HL-60 (cell line): Measurements from ENCODE around the gene ADCY5.

ENCODE experiments used
- DNase-seq, 2 experiments: peaks; one replicate each; pipeline ENCODE4 v3.0.0-alpha.2; 2010 to 2020; ENCODE audit warnings: low read depth in 1 of 2, low spot score in 1 of 2
- H3K27ac ChIP-seq: fragments of 250-450 bp; sonication (Bioruptor Pico); replicated peaks from 2 replicates; pipeline ENCODE4 v1.5.1; 2020; ENCODE audit warnings: mild to moderate bottlenecking, moderate library complexity
- H3K27me3 ChIP-seq: fragments of 250-450 bp; sonication (Bioruptor Pico); 2 replicates; pipeline ENCODE4 v1.5.1; 2021; ENCODE audit warnings: mild to moderate bottlenecking, moderate library complexity; ENCODE audit not compliant: insufficient read depth, poor library complexity, severe bottlenecking
- H3K4me3 ChIP-seq: replicated peaks from 2 replicates; pipeline ENCODE4 v1.5.1; 2011; ENCODE audit warnings: mild to moderate bottlenecking, control low read depth, low read length; ENCODE audit not compliant: insufficient read depth
- GABPA ChIP-seq: IDR thresholded peaks from 2 replicates; pipeline ENCODE4 v1.6.1; 2012; ENCODE audit warnings: low read depth
- POLR2AphosphoS5 ChIP-seq: IDR thresholded peaks from 2 replicates; pipeline ENCODE4 v1.6.1; 2012; ENCODE audit warnings: low read depth
- SPI1 ChIP-seq: IDR thresholded peaks from 2 replicates; pipeline ENCODE4 v1.6.1; 2012; ENCODE audit warnings: low read depth, mild to moderate bottlenecking, borderline replicate concordance
- TF ChIP-seq, protein P1 (sequence below): IDR thresholded peaks from one replicate; pipeline ENCODE4 v1.5.1; 2011; ENCODE audit warnings: low read length, control low read depth, inconsistent platforms; ENCODE audit not compliant: insufficient read depth
- TF ChIP-seq, protein P2 (sequence below): IDR thresholded peaks from 2 replicates; pipeline ENCODE4 v1.6.1; 2012; ENCODE audit warnings: low read depth; ENCODE audit not compliant: insufficient replicate concordance

Gene ADCY5

DNA sequence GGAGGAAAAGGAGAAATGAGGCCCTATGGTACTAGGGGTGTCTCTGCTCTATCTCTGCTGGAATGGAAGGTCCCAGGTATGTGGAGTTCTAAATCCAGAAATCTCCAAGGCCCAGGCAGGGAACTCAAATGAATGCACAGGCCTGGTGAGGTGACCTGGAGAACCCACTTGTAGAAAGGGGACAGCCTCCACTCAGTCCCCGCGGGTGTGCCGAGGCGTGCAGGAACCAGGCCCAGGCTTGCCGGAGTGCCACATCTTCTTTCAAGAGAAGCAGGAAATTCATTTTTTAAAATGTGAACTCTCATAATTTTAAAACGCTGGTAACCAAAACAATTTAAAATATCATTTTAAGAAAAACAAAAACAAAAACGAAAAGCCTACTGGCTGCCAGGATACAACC is 32.2 kb upstream of the ADCY5 start:
- H3K27me3 ChIP-seq, result no peaks in the 10 kb centered on the region
- H3K4me3 ChIP-seq, result no peak overlapping the region
- TF ChIP-seq, protein P1, sequence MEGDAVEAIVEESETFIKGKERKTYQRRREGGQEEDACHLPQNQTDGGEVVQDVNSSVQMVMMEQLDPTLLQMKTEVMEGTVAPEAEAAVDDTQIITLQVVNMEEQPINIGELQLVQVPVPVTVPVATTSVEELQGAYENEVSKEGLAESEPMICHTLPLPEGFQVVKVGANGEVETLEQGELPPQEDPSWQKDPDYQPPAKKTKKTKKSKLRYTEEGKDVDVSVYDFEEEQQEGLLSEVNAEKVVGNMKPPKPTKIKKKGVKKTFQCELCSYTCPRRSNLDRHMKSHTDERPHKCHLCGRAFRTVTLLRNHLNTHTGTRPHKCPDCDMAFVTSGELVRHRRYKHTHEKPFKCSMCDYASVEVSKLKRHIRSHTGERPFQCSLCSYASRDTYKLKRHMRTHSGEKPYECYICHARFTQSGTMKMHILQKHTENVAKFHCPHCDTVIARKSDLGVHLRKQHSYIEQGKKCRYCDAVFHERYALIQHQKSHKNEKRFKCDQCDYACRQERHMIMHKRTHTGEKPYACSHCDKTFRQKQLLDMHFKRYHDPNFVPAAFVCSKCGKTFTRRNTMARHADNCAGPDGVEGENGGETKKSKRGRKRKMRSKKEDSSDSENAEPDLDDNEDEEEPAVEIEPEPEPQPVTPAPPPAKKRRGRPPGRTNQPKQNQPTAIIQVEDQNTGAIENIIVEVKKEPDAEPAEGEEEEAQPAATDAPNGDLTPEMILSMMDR, result no peak
- TF ChIP-seq POLR2AphosphoS5, result no peak
- no peak for TF ChIP-seq GABPA
- TF ChIP-seq SPI1, result no peak
- TF ChIP-seq, protein P2, sequence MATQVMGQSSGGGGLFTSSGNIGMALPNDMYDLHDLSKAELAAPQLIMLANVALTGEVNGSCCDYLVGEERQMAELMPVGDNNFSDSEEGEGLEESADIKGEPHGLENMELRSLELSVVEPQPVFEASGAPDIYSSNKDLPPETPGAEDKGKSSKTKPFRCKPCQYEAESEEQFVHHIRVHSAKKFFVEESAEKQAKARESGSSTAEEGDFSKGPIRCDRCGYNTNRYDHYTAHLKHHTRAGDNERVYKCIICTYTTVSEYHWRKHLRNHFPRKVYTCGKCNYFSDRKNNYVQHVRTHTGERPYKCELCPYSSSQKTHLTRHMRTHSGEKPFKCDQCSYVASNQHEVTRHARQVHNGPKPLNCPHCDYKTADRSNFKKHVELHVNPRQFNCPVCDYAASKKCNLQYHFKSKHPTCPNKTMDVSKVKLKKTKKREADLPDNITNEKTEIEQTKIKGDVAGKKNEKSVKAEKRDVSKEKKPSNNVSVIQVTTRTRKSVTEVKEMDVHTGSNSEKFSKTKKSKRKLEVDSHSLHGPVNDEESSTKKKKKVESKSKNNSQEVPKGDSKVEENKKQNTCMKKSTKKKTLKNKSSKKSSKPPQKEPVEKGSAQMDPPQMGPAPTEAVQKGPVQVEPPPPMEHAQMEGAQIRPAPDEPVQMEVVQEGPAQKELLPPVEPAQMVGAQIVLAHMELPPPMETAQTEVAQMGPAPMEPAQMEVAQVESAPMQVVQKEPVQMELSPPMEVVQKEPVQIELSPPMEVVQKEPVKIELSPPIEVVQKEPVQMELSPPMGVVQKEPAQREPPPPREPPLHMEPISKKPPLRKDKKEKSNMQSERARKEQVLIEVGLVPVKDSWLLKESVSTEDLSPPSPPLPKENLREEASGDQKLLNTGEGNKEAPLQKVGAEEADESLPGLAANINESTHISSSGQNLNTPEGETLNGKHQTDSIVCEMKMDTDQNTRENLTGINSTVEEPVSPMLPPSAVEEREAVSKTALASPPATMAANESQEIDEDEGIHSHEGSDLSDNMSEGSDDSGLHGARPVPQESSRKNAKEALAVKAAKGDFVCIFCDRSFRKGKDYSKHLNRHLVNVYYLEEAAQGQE, result no peak

DNA sequence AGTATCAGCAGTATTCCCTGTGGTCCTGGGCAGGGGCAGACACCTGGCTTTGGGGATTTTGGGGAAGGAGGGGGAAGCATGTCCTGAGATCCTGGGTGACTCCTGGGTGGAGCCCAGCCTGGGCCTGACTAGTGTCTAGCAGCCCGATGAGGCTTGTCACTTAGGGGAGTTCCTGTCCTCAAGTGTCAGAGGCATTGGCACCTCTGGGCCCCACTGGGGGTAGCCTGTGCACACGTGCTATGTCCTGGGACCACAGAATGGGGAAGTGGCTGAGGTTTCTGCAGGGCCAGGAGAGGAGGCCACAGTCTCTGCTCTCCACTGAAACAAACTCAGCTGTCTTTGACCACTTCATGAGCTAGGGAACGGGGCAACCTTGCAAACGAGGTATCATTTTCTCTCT is 31.5 kb upstream of the ADCY5 start:
- peak in 1 of 2 experiments; percentile 53 for DNase-seq
- Histone ChIP-seq H3K27me3 (peaks cover 4% of the 10 kb centered on the region), H3K27ac (no peak overlapping the region), H3K4me3 (no peak overlapping the region)
- peak; percentile 89 for TF ChIP-seq SPI1
- TF ChIP-seq, protein P2, result no peak
- TF ChIP-seq, protein P1, result no peak
- TF ChIP-seq POLR2AphosphoS5, result no peak
- TF ChIP-seq GABPA, result no peak

More for the DNA sequence above, 32.2 kb upstream of the ADCY5 start:
- DNase-seq, result no peak
- no peak overlapping the region for H3K27ac ChIP-seq

DNA sequence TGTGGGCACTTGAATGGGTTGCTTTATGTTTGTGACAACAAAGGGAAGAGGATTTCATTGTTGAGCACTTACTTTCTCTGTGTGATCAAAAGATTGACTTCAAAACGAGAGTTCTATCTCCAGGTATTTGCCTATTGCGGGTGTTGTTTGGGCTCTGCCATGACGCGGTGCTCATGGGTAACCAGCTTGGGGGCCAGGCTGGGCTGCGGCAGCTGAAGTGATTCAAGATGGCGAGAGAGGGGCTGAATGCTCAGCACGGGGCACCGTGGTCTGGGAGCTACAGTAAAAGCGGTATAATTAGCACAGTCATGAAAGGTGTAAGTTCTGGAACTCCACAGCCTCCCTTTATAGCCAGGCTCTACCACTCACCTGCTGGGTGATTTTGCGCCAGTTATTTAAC is 31.0 kb upstream of the ADCY5 start:
- no peak for DNase-seq
- H3K27me3 ChIP-seq, result peaks cover 6% of the 10 kb centered on the region
- TF ChIP-seq GABPA, result no peak

DNA sequence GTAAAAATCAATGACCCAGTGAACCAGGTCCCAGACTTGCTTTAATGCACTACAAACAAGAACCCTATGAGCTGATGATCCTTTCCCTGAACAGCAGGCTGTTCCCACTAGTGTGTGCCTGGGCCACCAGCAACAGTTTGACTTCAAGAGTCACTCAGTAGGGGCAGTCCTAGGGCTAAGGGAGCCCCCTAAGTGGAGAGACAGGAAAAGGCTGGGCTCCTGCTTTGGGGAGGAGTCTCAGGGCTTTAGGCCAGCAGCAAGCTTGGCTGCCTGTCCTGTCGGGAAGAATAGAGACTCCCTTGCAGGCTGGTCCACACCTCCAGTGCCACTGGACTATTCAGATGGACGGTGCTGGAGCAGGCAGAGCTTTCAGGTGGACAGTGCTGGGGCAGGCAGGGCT is 29.4 kb upstream of the ADCY5 start:
- no peak for DNase-seq
- TF ChIP-seq GABPA (no peak), POLR2AphosphoS5 (no peak), SPI1 (no peak)
- TF ChIP-seq, protein P1, result no peak
- TF ChIP-seq, protein P2, result no peak
- peaks cover 6% of the 10 kb centered on the region for H3K27me3 ChIP-seq
- no peak overlapping the region for H3K4me3 ChIP-seq
- H3K27ac ChIP-seq, result no peak overlapping the region

More for the DNA sequence above, 31.0 kb upstream of the ADCY5 start:
- H3K27ac ChIP-seq, result no peak overlapping the region
- no peak overlapping the region for H3K4me3 ChIP-seq
